H9 (cell line): ENCODE data around the gene DYNLRB1. TPM values are rescaled to one million over a fixed set of nuclear protein-coding genes. Genes with fewer than 3 reads are reported as not detected.

Source experiments
- DNase-seq: peaks from one replicate; pipeline ENCODE4 v3.0.0-alpha.2; 2017
- H2AFZ ChIP-seq: one replicate; pipeline ENCODE4 v1.6.1; 2013; ENCODE audit warnings: mild to moderate bottlenecking, low read length, control low read depth, moderate library complexity
- H2AK5ac ChIP-seq: 2 replicates; pipeline ENCODE4 v1.6.1; 2013; ENCODE audit warnings: low read length, control low read depth, mixed read lengths; ENCODE audit not compliant: insufficient read length
- H2BK120ac ChIP-seq: one replicate; pipeline ENCODE4 v1.6.1; 2013; ENCODE audit warnings: low read depth, mild to moderate bottlenecking, low read length, control low read depth, inconsistent platforms; ENCODE audit not compliant: poor library complexity, severe bottlenecking
- H2BK12ac ChIP-seq: 2 replicates; pipeline ENCODE4 v1.6.1; 2013; ENCODE audit warnings: low read length, control low read depth, mixed read lengths, low read depth; ENCODE audit not compliant: insufficient read length
- H2BK15ac ChIP-seq: 2 replicates; pipeline ENCODE4 v1.6.1; 2013; ENCODE audit warnings: low read depth, low read length, control low read depth
- H2BK20ac ChIP-seq: one replicate; pipeline ENCODE4 v1.6.1; 2013; ENCODE audit warnings: low read depth, mild to moderate bottlenecking, low read length, control low read depth, inconsistent platforms; ENCODE audit not compliant: poor library complexity, severe bottlenecking
- H2BK5ac ChIP-seq: 2 replicates; pipeline ENCODE4 v1.6.1; 2013; ENCODE audit warnings: low read length, control low read depth, mixed read lengths; ENCODE audit not compliant: insufficient read length
- H3K14ac ChIP-seq: 2 replicates; pipeline ENCODE4 v1.6.1; 2013; ENCODE audit warnings: low read length, control low read depth; ENCODE audit not compliant: insufficient read depth
- H3K18ac ChIP-seq: 2 replicates; pipeline ENCODE4 v1.6.1; 2013; ENCODE audit warnings: low read depth, mild to moderate bottlenecking, mixed read lengths, low read length, control low read depth; ENCODE audit not compliant: insufficient read length
- H3K23ac ChIP-seq: 2 replicates; pipeline ENCODE4 v1.6.1; 2013; ENCODE audit warnings: low read length, control low read depth, mixed read lengths, low read depth; ENCODE audit not compliant: insufficient read length
- H3K23me2 ChIP-seq: 2 replicates; pipeline ENCODE4 v1.6.1; 2013; ENCODE audit warnings: low read depth, mild to moderate bottlenecking, mixed read lengths, low read length, control low read depth; ENCODE audit not compliant: insufficient read length, poor library complexity, severe bottlenecking
- H3K27ac ChIP-seq: 2 replicates; pipeline ENCODE4 v1.5.1; 2013; ENCODE audit warnings: low read length, control low read depth, mixed read lengths, low read depth; ENCODE audit not compliant: insufficient read length
- H3K27me3 ChIP-seq: 2 replicates; pipeline ENCODE4 v1.6.1; 2013; ENCODE audit warnings: low read length, control low read depth, inconsistent platforms; ENCODE audit not compliant: insufficient read depth
- H3K4ac ChIP-seq: 2 replicates; pipeline ENCODE4 v1.6.1; 2013; ENCODE audit warnings: low read depth, mild to moderate bottlenecking, control low read depth, inconsistent platforms, low read length, moderate library complexity
- H3K4me1 ChIP-seq: 2 replicates; pipeline ENCODE4 v1.6.1; 2013; ENCODE audit warnings: low read length, control low read depth, inconsistent platforms; ENCODE audit not compliant: insufficient read depth
- H3K4me2 ChIP-seq: 2 replicates; pipeline ENCODE4 v1.6.1; 2013; ENCODE audit warnings: low read length, control low read depth, mixed read lengths; ENCODE audit not compliant: insufficient read length, insufficient read depth
- H3K56ac ChIP-seq: 2 replicates; pipeline ENCODE4 v1.6.1; 2013; ENCODE audit warnings: low read depth, mild to moderate bottlenecking, mixed read lengths, low read length, control low read depth; ENCODE audit not compliant: insufficient read length
- H3K79me1 ChIP-seq: 2 replicates; pipeline ENCODE4 v1.6.1; 2013; ENCODE audit warnings: low read depth, mild to moderate bottlenecking, moderate library complexity, low read length, control low read depth, inconsistent platforms; ENCODE audit not compliant: insufficient read depth, poor library complexity, severe bottlenecking
- H3K79me2 ChIP-seq: 2 replicates; pipeline ENCODE4 v1.6.1; 2013; ENCODE audit warnings: low read length, control low read depth, inconsistent platforms; ENCODE audit not compliant: insufficient read depth
- H3K9ac ChIP-seq: 2 replicates; pipeline ENCODE4 v1.6.1; 2013; ENCODE audit warnings: low read length, control low read depth, mixed read lengths; ENCODE audit not compliant: insufficient read length; ENCODE audit errors: extremely low read depth
- H3K9me3 ChIP-seq: one replicate; pipeline ENCODE4 v1.6.1; 2013; ENCODE audit warnings: low read depth, low read length, inconsistent platforms; ENCODE audit not compliant: control insufficient read depth
- H3T11ph ChIP-seq: one replicate; pipeline ENCODE4 v1.6.1; 2013; ENCODE audit warnings: mild to moderate bottlenecking, low read length, control low read depth, inconsistent platforms
- H4K20me1 ChIP-seq: one replicate; pipeline ENCODE4 v1.6.1; 2013; ENCODE audit not compliant: control insufficient read depth, insufficient read length, insufficient read depth
- H4K5ac ChIP-seq: 2 replicates; pipeline ENCODE4 v1.6.1; 2013; ENCODE audit warnings: low read depth, mild to moderate bottlenecking, mixed read lengths, low read length, control low read depth; ENCODE audit not compliant: insufficient read length
- H4K8ac ChIP-seq: replicated peaks from 2 replicates; pipeline ENCODE4 v1.6.1; 2013; ENCODE audit warnings: low read length, control low read depth, mixed read lengths, low read depth; ENCODE audit not compliant: insufficient read length
- H4K91ac ChIP-seq: 2 replicates; pipeline ENCODE4 v1.6.1; 2013; ENCODE audit warnings: low read depth, mild to moderate bottlenecking, moderate library complexity, mixed read lengths, low read length, control low read depth; ENCODE audit not compliant: insufficient read length
- H3K27ac Mint-ChIP-seq, 3 experiments: 2 replicates in 2 of 3; 3 replicates in 1 of 3; pipeline ENCODE4 v1.8.0; 2020 to 2021; ENCODE audit warnings: mixed read lengths in 3 of 3, mild to moderate bottlenecking in 1 of 3, moderate library complexity in 1 of 3
- H3K27me3 Mint-ChIP-seq: 2 replicates; pipeline ENCODE4 v1.8.0; 2021; ENCODE audit warnings: low read depth, mild to moderate bottlenecking, moderate library complexity, mixed read lengths
- H3K36me3 Mint-ChIP-seq, 3 experiments: 2 replicates in 2 of 3; 3 replicates in 1 of 3; pipeline ENCODE4 v1.8.0; 2020 to 2021; ENCODE audit warnings: low read depth in 3 of 3, mixed read lengths in 3 of 3; ENCODE audit not compliant: insufficient read depth in 1 of 3
- H3K4me1 Mint-ChIP-seq, 2 experiments: 2 replicates each; pipeline ENCODE4 v1.8.0; 2020; ENCODE audit warnings: mixed read lengths in 2 of 2
- H3K4me3 Mint-ChIP-seq, 2 experiments: 2 replicates in 1 of 2; 3 replicates in 1 of 2; pipeline ENCODE4 v1.8.0; 2020 to 2021; ENCODE audit warnings: mild to moderate bottlenecking in 2 of 2, mixed read lengths in 2 of 2, moderate library complexity in 1 of 2
- H3K9me3 Mint-ChIP-seq, 2 experiments: 2 replicates in 1 of 2; 3 replicates in 1 of 2; pipeline ENCODE4 v1.8.0; 2020; ENCODE audit warnings: mild to moderate bottlenecking in 2 of 2, mixed read lengths in 2 of 2, moderate library complexity in 1 of 2
- WGBS: extraction: QIAGEN DNeasy Blood & Tissue Kit; methylation state at CpG from one replicate; pipeline ENCODE4 v1.1.7; 2013; ENCODE audit warnings: missing lambda C conversion rate, low lambda C conversion rate, mixed read lengths; ENCODE audit not compliant: insufficient read length; ENCODE audit errors: extremely low coverage; 5-methylcytosine and 5-hydroxymethylcytosine counted together
- total RNA-seq: library from RNA; stranded (reverse); gene quantifications from 2 replicates; pipeline ENCODE4 v1.2.1, GENCODE V29; 2021
- TF ChIP-seq, protein P1 (sequence below): fragments of 200-600 bp; sonication (generic); conservative IDR thresholded peaks from 3 replicates; pipeline ENCODE4 v1.8.0; 2021; ENCODE audit warnings: antibody characterized with exemption, mild to moderate bottlenecking

DYNLRB1 gene
- total RNA-seq, 1 experiment from 2014 or later: 200 TPM

DNA sequence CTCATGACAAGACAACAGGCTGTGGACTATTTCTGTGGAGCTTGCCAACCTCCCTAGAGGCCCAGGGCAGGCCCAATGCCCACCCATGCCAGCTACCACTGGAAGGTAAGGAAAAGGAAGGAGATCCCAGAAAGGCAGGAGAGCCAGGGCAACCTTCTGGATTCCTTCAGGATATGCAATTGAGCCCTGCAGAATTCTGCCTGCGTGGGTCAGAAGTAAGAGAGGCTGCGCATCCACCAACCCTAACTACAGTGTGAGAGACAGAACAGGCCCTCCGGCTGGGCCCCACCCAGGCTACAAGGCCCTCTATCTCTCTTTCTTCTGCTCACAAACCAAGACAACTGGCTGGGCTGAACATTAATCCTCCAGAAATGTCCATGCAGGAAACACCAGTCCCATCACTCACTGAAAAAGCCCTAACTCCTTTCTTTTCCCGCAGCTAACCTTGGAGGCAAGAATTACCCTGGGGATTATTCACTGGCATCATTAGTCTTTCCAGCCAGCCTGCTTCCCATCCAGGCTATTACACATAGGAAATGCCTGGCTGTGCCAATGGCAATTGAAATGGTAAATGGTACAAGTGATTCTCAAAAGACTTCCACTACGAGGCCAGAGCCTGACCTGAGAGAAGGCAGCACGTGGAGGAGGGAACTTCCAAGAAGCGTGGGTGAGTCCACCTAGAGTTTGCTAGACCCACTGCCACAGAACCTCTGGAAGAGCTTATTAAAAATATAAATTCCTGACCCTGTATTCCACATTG is 57.5 kb downstream of the DYNLRB1 start:
- Histone ChIP-seq H2BK15ac (no peak overlapping the region), H3K79me2 (no peaks in the 10 kb centered on the region), H3K14ac (no peak overlapping the region), H4K5ac (no peak overlapping the region), H3K4ac (no peak overlapping the region), H3K27me3 (no peaks in the 10 kb centered on the region), H3K56ac (no peak overlapping the region), H4K91ac (no peak overlapping the region), H4K8ac (no peak overlapping the region), H3T11ph (no peak overlapping the region), H2AK5ac (no peak overlapping the region), H2BK5ac (no peak overlapping the region), H3K23ac (no peak overlapping the region), H2BK12ac (no peak overlapping the region), H3K4me2 (no peak overlapping the region), H4K20me1 (no peaks in the 10 kb centered on the region), H3K27ac (no peak overlapping the region), H3K4me1 (no peaks in the 10 kb centered on the region), H3K9me3 (no peaks in the 10 kb centered on the region), H3K23me2 (no peaks in the 10 kb centered on the region), H3K18ac (no peak overlapping the region), H3K79me1 (no peaks in the 10 kb centered on the region), H2BK120ac (no peak overlapping the region), H2AFZ (no peak overlapping the region), H3K9ac (no peak overlapping the region), H2BK20ac (no peak overlapping the region)
- no CpG with 5 or more reads among the region's 7 CpGs for WGBS
- Mint-ChIP-seq H3K27ac (no peak overlapping the region), H3K27me3 (no peaks in the 10 kb centered on the region), H3K4me3 (no peak overlapping the region), H3K9me3 (no peaks in the 10 kb centered on the region), H3K36me3 (peaks cover 7 to 25% (median 13%) of the 10 kb centered on the region in 3 experiments; a peak in 5 of 7 replicates), H3K4me1 (peaks cover 5 to 12% of the 10 kb centered on the region in 2 experiments; a peak in 3 of 4 replicates)
- TF ChIP-seq, protein P1, sequence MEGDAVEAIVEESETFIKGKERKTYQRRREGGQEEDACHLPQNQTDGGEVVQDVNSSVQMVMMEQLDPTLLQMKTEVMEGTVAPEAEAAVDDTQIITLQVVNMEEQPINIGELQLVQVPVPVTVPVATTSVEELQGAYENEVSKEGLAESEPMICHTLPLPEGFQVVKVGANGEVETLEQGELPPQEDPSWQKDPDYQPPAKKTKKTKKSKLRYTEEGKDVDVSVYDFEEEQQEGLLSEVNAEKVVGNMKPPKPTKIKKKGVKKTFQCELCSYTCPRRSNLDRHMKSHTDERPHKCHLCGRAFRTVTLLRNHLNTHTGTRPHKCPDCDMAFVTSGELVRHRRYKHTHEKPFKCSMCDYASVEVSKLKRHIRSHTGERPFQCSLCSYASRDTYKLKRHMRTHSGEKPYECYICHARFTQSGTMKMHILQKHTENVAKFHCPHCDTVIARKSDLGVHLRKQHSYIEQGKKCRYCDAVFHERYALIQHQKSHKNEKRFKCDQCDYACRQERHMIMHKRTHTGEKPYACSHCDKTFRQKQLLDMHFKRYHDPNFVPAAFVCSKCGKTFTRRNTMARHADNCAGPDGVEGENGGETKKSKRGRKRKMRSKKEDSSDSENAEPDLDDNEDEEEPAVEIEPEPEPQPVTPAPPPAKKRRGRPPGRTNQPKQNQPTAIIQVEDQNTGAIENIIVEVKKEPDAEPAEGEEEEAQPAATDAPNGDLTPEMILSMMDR: no peak
- no peak for DNase-seq
